Liver (tissue), 9 donors: Measurements from ENCODE around the gene OR5H1. TPM values are rescaled to one million over a fixed set of nuclear protein-coding genes. Genes with fewer than 3 reads are reported as not detected.

Experiments used
- DNase-seq: peaks from one replicate; pipeline ENCODE4 v3.0.0-alpha.2; 2017; ENCODE audit warnings: low spot score
- H3K27ac ChIP-seq, 2 donors: one replicate each; pipeline ENCODE4 v1.7.0; 2013; ENCODE audit warnings: inconsistent platforms in 2 of 2, low read length in 2 of 2, control low read depth in 1 of 2, low read depth in 1 of 2, mild to moderate bottlenecking in 1 of 2
- H3K27me3 ChIP-seq, 4 donors: one replicate each; pipeline versions ENCODE4 v1.6.1 to v1.7.0; 2013; ENCODE audit warnings: low read length in 3 of 4, inconsistent platforms in 1 of 4, mild to moderate bottlenecking in 1 of 4, moderate library complexity in 1 of 4; ENCODE audit not compliant: control insufficient read depth in 4 of 4, insufficient read depth in 4 of 4
- H3K36me3 ChIP-seq, 4 donors: one replicate each; pipeline versions ENCODE4 v1.6.1 to v1.7.0; 2013; ENCODE audit warnings: low read length in 3 of 4, mild to moderate bottlenecking in 3 of 4, low read depth in 1 of 4, moderate library complexity in 1 of 4; ENCODE audit not compliant: control insufficient read depth in 4 of 4, insufficient read depth in 3 of 4
- H3K4me1 ChIP-seq, 4 donors: one replicate each; pipeline versions ENCODE4 v1.6.1 to v1.7.0; 2013; ENCODE audit warnings: low read length in 3 of 4, mild to moderate bottlenecking in 3 of 4, moderate library complexity in 1 of 4; ENCODE audit not compliant: control insufficient read depth in 4 of 4, insufficient read depth in 4 of 4
- H3K4me3 ChIP-seq, 3 donors: one replicate each; pipeline versions ENCODE4 v1.6.1 to v1.7.0; 2013; ENCODE audit warnings: low read length in 3 of 3, control low read depth in 1 of 3, low read depth in 1 of 3, mild to moderate bottlenecking in 1 of 3
- H3K9ac ChIP-seq, 2 donors: one replicate each; pipeline ENCODE4 v1.7.0; 2013; ENCODE audit warnings: low read length in 2 of 2, mild to moderate bottlenecking in 2 of 2, moderate library complexity in 2 of 2, control low read depth in 1 of 2, low read depth in 1 of 2
- H3K9me3 ChIP-seq, 4 donors: one replicate each; pipeline versions ENCODE4 v1.6.1 to v1.7.0; 2013; ENCODE audit warnings: low read length in 3 of 4; ENCODE audit not compliant: control insufficient read depth in 4 of 4
- ATF3 ChIP-seq: IDR thresholded peaks from 2 replicates; pipeline ENCODE4 v1.6.1; 2016; ENCODE audit warnings: antibody characterized with exemption
- CTCF ChIP-seq: fragments of 150-350 bp; IDR thresholded peaks from 2 replicates; pipeline ENCODE4 v1.5.1; 2017; ENCODE audit warnings: improper control_type of control experiment, low read depth, low read length; ENCODE audit not compliant: missing input control
- EGR1 ChIP-seq, 2 donors: IDR thresholded peaks; 2 replicates each; pipeline ENCODE4 v1.6.1; 2016 to 2018; ENCODE audit warnings: antibody characterized with exemption in 2 of 2, low read depth in 2 of 2
- FOXA1 ChIP-seq: IDR thresholded peaks from 2 replicates; pipeline ENCODE4 v1.6.1; 2016; ENCODE audit warnings: antibody characterized with exemption
- FOXA2 ChIP-seq: IDR thresholded peaks from 2 replicates; pipeline ENCODE4 v1.6.1; 2016; ENCODE audit warnings: antibody characterized with exemption
- GABPA ChIP-seq, 2 donors: IDR thresholded peaks in 1 of 2; conservative IDR thresholded peaks in 1 of 2; 2 replicates each; pipeline ENCODE4 v1.6.1; 2016; ENCODE audit warnings: antibody characterized with exemption in 2 of 2, mild to moderate bottlenecking in 1 of 2, moderate library complexity in 1 of 2
- HNF4A ChIP-seq, 2 donors: conservative IDR thresholded peaks; 2 replicates each; pipeline ENCODE4 v1.6.1; 2016; ENCODE audit warnings: antibody characterized with exemption in 2 of 2, mild to moderate bottlenecking in 2 of 2
- HNF4G ChIP-seq: IDR thresholded peaks from 2 replicates; pipeline ENCODE4 v1.6.1; 2016; ENCODE audit warnings: antibody characterized with exemption
- JUND ChIP-seq, 2 donors: IDR thresholded peaks; 2 replicates each; pipeline ENCODE4 v1.6.1; 2016; ENCODE audit warnings: antibody characterized with exemption in 2 of 2
- MAX ChIP-seq: IDR thresholded peaks from 2 replicates; pipeline ENCODE4 v1.6.1; 2016; ENCODE audit warnings: antibody characterized with exemption
- NR2F2 ChIP-seq: IDR thresholded peaks from 2 replicates; pipeline ENCODE4 v1.6.1; 2016; ENCODE audit warnings: antibody characterized with exemption
- RAD21 ChIP-seq, 2 donors: IDR thresholded peaks; 2 replicates each; pipeline ENCODE4 v1.6.1; 2016; ENCODE audit warnings: antibody characterized with exemption in 2 of 2, mild to moderate bottlenecking in 2 of 2
- REST ChIP-seq: IDR thresholded peaks from 2 replicates; pipeline ENCODE4 v1.6.1; 2016; ENCODE audit warnings: antibody characterized with exemption, mild to moderate bottlenecking
- RXRA ChIP-seq, 2 donors: IDR thresholded peaks; 2 replicates each; pipeline ENCODE4 v1.6.1; 2017 to 2018; ENCODE audit warnings: antibody characterized with exemption in 2 of 2, mild to moderate bottlenecking in 1 of 2
- SP1 ChIP-seq: IDR thresholded peaks from 2 replicates; pipeline ENCODE4 v1.6.1; 2018; ENCODE audit warnings: antibody characterized with exemption, mild to moderate bottlenecking
- TAF1 ChIP-seq: conservative IDR thresholded peaks from 2 replicates; pipeline ENCODE4 v1.6.1; 2016; ENCODE audit warnings: antibody characterized with exemption, mild to moderate bottlenecking
- YY1 ChIP-seq: IDR thresholded peaks from 2 replicates; pipeline ENCODE4 v1.6.1; 2016; ENCODE audit warnings: antibody characterized with exemption, mild to moderate bottlenecking
- ZBTB33 ChIP-seq: IDR thresholded peaks from 2 replicates; pipeline ENCODE4 v1.6.1; 2016; ENCODE audit warnings: antibody characterized with exemption
- WGBS: extraction: QIAGEN DNeasy Blood & Tissue Kit; methylation state at CpG from one replicate; pipeline ENCODE4 v1.1.7; 2013; 5-methylcytosine and 5-hydroxymethylcytosine counted together
- polyA plus RNA-seq, 2 donors: library from polyadenylated mRNA; stranded (reverse) in 1 of 2; unstranded in 1 of 2; fragments of 200-250 nt in 1 of 2; fragments of >200 nt in 1 of 2; fragmentation: Nextera tagmentation in 1 of 2; extraction: Ambion mirVana in 1 of 2; gene quantifications; one replicate each; pipeline versions ENCODE4 v1.2.1 to v1.2.3, GENCODE V29; 2013 to 2015
- total RNA-seq, 2 donors: library from RNA; depleted of rRNA; stranded (reverse); fragments of >200 nt; gene quantifications; one replicate each; pipeline ENCODE4 v1.2.3, GENCODE V29; 2014
- donor health status: healthy.
- donor health status: healthy.
- donor health status: healthy.
- donor health status: healthy.
- donor health status: healthy.

Gene OR5H1
- total and polyA plus RNA-seq, 4 donors, result not detected

GRCh38 chr3:98151241-98151640, 20.7 kb downstream of the OR5H1 start:
- H3K4me3 ChIP-seq, result no peak overlapping the region
- H3K36me3 ChIP-seq, result no peaks in the 10 kb centered on the region
- H3K27ac ChIP-seq, result no peak overlapping the region
- no peak for DNase-seq
- no peaks in the 10 kb centered on the region for H3K27me3 ChIP-seq
- WGBS, result 67% methylated on average over 5 of the region's 5 CpGs
- H3K4me1 ChIP-seq, result no peaks in the 10 kb centered on the region
- no peaks in the 10 kb centered on the region for H3K9me3 ChIP-seq
- no peak for TF ChIP-seq ZBTB33
- no peak for TF ChIP-seq TAF1
- TF ChIP-seq ATF3, result no peak
- no peak for TF ChIP-seq FOXA2
- no peak for TF ChIP-seq RXRA (IDR thresholded peaks at IDR 0.05)
- TF ChIP-seq GABPA (IDR thresholded peaks at IDR 0.05 in 1 of 2, conservative IDR thresholded peaks at IDR 0.05 in 1 of 2), result no peak
- TF ChIP-seq YY1, result no peak
- TF ChIP-seq NR2F2, result no peak
- no peak for TF ChIP-seq FOXA1
- no peak for TF ChIP-seq CTCF
- TF ChIP-seq MAX, result no peak
- TF ChIP-seq RAD21 (IDR thresholded peaks at IDR 0.05), result no peak
- TF ChIP-seq SP1, result no peak
- no peak for TF ChIP-seq EGR1 (IDR thresholded peaks at IDR 0.05; ENCODE audit: low read depth in 2 of 2)
- TF ChIP-seq REST, result no peak
- TF ChIP-seq JUND (IDR thresholded peaks at IDR 0.05), result no peak
- no peak for TF ChIP-seq HNF4G
- TF ChIP-seq HNF4A (conservative IDR thresholded peaks at IDR 0.05), result no peak
- no peak overlapping the region for H3K9ac ChIP-seq
